Measurements from ENCODE around the gene GJB3.

The GJB3 gene

GRCh38 chr1:34774957-34775356 lies 6.1 kb upstream of the GJB3 start:
- Histone ChIP-seq H3K4me2 (ENCODE audit: low read length) (no peak overlapping the region), H3K4me1 (no peaks in the 10 kb centered on the region), H3K27me3 (ENCODE audit: control insufficient read depth, insufficient read depth, low read length) (no peaks in the 10 kb centered on the region), H3K9ac (no peak overlapping the region), H3K79me2 (no peaks in the 10 kb centered on the region), H3K9me3 (ENCODE audit: control insufficient read depth, low read length) (no peaks in the 10 kb centered on the region), H3K4me3 (ENCODE audit: low read depth, low read length) (no peak overlapping the region), H3K27ac (no peak overlapping the region), H2AFZ (no peak overlapping the region), H3K36me3 (ENCODE audit: control insufficient read depth, insufficient read depth, low read length) (no peaks in the 10 kb centered on the region)
- TF ChIP-seq CTCF (IDR thresholded peaks at IDR 0.05) = no peak

- no peaks in the 10 kb centered on the region for H3K4me1 ChIP-seq
These were observed 4.1 kb upstream of the GJB3 start for GRCh38 chr1:34776911-34777310.

GRCh38 chr1:34777519-34778321 lies 3.3 kb upstream of the GJB3 start:
- Histone ChIP-seq H3K27me3 (ENCODE audit: control insufficient read depth, insufficient read depth, low read length) (no peaks in the 10 kb centered on the region), H2AFZ (no peak overlapping the region), H3K4me3 (ENCODE audit: low read depth, low read length) (no peak overlapping the region), H3K79me2 (no peaks in the 10 kb centered on the region), H3K36me3 (ENCODE audit: control insufficient read depth, insufficient read depth, low read length) (no peaks in the 10 kb centered on the region), H3K9me3 (ENCODE audit: control insufficient read depth, low read length) (no peaks in the 10 kb centered on the region), H3K27ac (no peak overlapping the region), H3K4me2 (ENCODE audit: low read length) (no peak overlapping the region), H3K9ac (no peak overlapping the region), H3K4me1 (no peaks in the 10 kb centered on the region)
- no peak for TF ChIP-seq CTCF (IDR thresholded peaks at IDR 0.05)

More at GRCh38 chr1:34776911-34777310, 4.1 kb upstream of the GJB3 start:
- Histone ChIP-seq H3K27ac (no peak overlapping the region), H3K9me3 (ENCODE audit: control insufficient read depth, low read length) (no peaks in the 10 kb centered on the region), H3K79me2 (no peaks in the 10 kb centered on the region), H3K9ac (no peak overlapping the region), H3K4me3 (ENCODE audit: low read depth, low read length) (no peak overlapping the region), H3K4me2 (ENCODE audit: low read length) (no peak overlapping the region), H3K36me3 (ENCODE audit: control insufficient read depth, insufficient read depth, low read length) (no peaks in the 10 kb centered on the region), H2AFZ (no peak overlapping the region), H3K27me3 (ENCODE audit: control insufficient read depth, insufficient read depth, low read length) (no peaks in the 10 kb centered on the region)
- TF ChIP-seq CTCF (IDR thresholded peaks at IDR 0.05) = no peak

GRCh38 chr1:34778381-34778780 lies 2.6 kb upstream of the GJB3 start:
- H3K27ac ChIP-seq = no peak overlapping the region

More at GRCh38 chr1:34778381-34778780, 2.6 kb upstream of the GJB3 start:
- Histone ChIP-seq H3K4me1 (no peaks in the 10 kb centered on the region), H2AFZ (no peak overlapping the region), H3K79me2 (no peaks in the 10 kb centered on the region), H3K9ac (no peak overlapping the region), H3K9me3 (ENCODE audit: control insufficient read depth, low read length) (no peaks in the 10 kb centered on the region), H3K4me2 (ENCODE audit: low read length) (no peak overlapping the region), H3K4me3 (ENCODE audit: low read depth, low read length) (no peak overlapping the region), H3K36me3 (ENCODE audit: control insufficient read depth, insufficient read depth, low read length) (no peaks in the 10 kb centered on the region), H3K27me3 (ENCODE audit: control insufficient read depth, insufficient read depth, low read length) (no peaks in the 10 kb centered on the region)
- TF ChIP-seq CTCF (IDR thresholded peaks at IDR 0.05) = no peak
